Heart right ventricle (tissue), 16 donors: ENCODE data around the gene CRADD. TPM values are rescaled to one million over a fixed set of nuclear protein-coding genes. Genes with fewer than 3 reads are reported as not detected.

Source experiments
- ATAC-seq, 8 donors: fragments of 200-7000 bp; cut with Tn5 transposase; one replicate each; pipeline ENCODE4 v1.9.1; 2020; ENCODE audit warnings: mild to moderate bottlenecking in 8 of 8, moderate library complexity in 8 of 8, moderate number of reproducible peaks in 1 of 8
- DNase-seq, 2 donors: peaks; one replicate each; pipeline ENCODE4 v3.0.0-alpha.2; 2020
- H3K27ac ChIP-seq, 10 donors: fragments of 200-600 bp; sonication (generic) in 2 of 10; one replicate each; pipeline versions ENCODE4 v1.5.0 to v1.8.0; 2020 to 2022; ENCODE audit warnings: mild to moderate bottlenecking in 3 of 10
- H3K27me3 ChIP-seq, 7 donors: fragments of 200-600 bp; one replicate each; pipeline ENCODE4 v1.8.0; 2021 to 2022; ENCODE audit warnings: mild to moderate bottlenecking in 2 of 7
- H3K36me3 ChIP-seq, 9 donors: fragments of 200-600 bp; sonication (generic) in 1 of 9; one replicate each; pipeline versions ENCODE4 v1.5.0 to v1.8.0; 2020 to 2022; ENCODE audit warnings: mild to moderate bottlenecking in 2 of 9
- H3K4me1 ChIP-seq, 9 donors: fragments of 200-600 bp; sonication (generic) in 1 of 9; one replicate each; pipeline versions ENCODE4 v1.5.0 to v1.8.0; 2020 to 2022; ENCODE audit warnings: mild to moderate bottlenecking in 4 of 9
- H3K4me3 ChIP-seq, 10 donors: fragments of 200-600 bp; sonication (generic) in 2 of 10; one replicate each; pipeline versions ENCODE4 v1.5.0 to v1.8.0; 2020 to 2022; ENCODE audit warnings: mild to moderate bottlenecking in 7 of 10, moderate library complexity in 2 of 10
- H3K9me3 ChIP-seq, 11 donors: fragments of 200-600 bp in 10 of 11; sonication (generic) in 2 of 11; one replicate each; pipeline versions ENCODE4 v1.5.0 to v1.8.0; 2013 to 2022; ENCODE audit warnings: mild to moderate bottlenecking in 2 of 11, control low read depth in 1 of 11, moderate library complexity in 1 of 11
- CTCF ChIP-seq, 9 donors: fragments of 200-600 bp; sonication (generic) in 2 of 9; IDR thresholded peaks; one replicate each; pipeline versions ENCODE4 v1.5.0 to v1.8.0; 2021 to 2022; ENCODE audit warnings: antibody characterized with exemption in 9 of 9, mild to moderate bottlenecking in 5 of 9, moderate library complexity in 1 of 9
- WGBS, 2 donors: extraction: QIAGEN DNeasy Blood & Tissue Kit; methylation state at CpG; one replicate each; pipeline ENCODE4 v1.1.7; 2013; ENCODE audit warnings: inconsistent platforms in 1 of 2; 5-methylcytosine and 5-hydroxymethylcytosine counted together
- intact Hi-C, 10 donors: fragments of 100-400 bp; cut with DNase I; formaldehyde crosslinking; loops; one replicate each; pipeline versions ENCODE4 v1.11.1 to v1.14.2; 2022
- polyA plus RNA-seq, 2 donors: library from polyadenylated mRNA; stranded (reverse); fragments of 200-250 nt; gene quantifications; one replicate each; pipeline ENCODE4 v1.2.3, GENCODE V29; 2013
- total RNA-seq, 10 donors: library from RNA; stranded (reverse); fragmentation: NEBNext Ultra II Directional in 3 of 10; extraction: Animal tissue kit (Norgen Biotek cat#: 25700) in 3 of 10; gene quantifications; one replicate each; pipeline versions ENCODE4 v1.2.1 to v1.2.4, GENCODE V29; 2021 to 2023
- donor health status: Arrhythmogenic right ventricular cardiomyopathy.
- donor health status: ischemic (EF 13 %, LVEDD 7.1; RV severe dilation, severe dysfunction).
- donor health status: healthy with polysubstance abuse.
- donor health status: DM: no; HTN: yes; CAD: no.
- donor health status: DM: no; HTN: no; CAD: no.
- donor health status: ischemic (EF 25% LVEDD 6.9; RV normal size, moderate dysfunction).
- donor health status: ischemic (EF 25% LVEDD 5.7; RV mildly dilated, moderate dysfunction).
- donor health status: healthy.
- donor health status: DM: yes; HTN: yes; CAD: no.
- donor health status: Ischemic cardiomyopathy.
- donor health status: ischemic (EF 35%, LVEDD 5.7; RV mildly dilated, moderate dysfunction).
- donor health status: nonischemic (EF 11% LVEDD 7.7; RV severe dilation, severe dysfunction).
- donor health status: DM: yes; HTN: yes; CAD: no.
- donor health status: PGD.
- donor health status: ischemic (EF 29% LVEDD 5.4; RV normal size, mild dysfunction).
- donor health status: nonischemic (EF 23%, LVEDD 6.1; RV moderate dilation, normal function).

CRADD gene
- total and polyA plus RNA-seq, 12 donors = 5.0 to 80.1 (median 51.4) TPM

GRCh38 chr12:93758801-93759373 lies 81.7 kb downstream of the CRADD start:
- Histone ChIP-seq H3K4me1 (peaks cover 0 to 69% (median 49%) of the 10 kb centered on the region in 9 donors), H3K36me3 (no peaks in the 10 kb centered on the region), H3K9me3 (peaks cover 0 to 8% (median 0%) of the 10 kb centered on the region in 11 donors), H3K27me3 (no peaks in the 10 kb centered on the region), H3K4me3 (no peak overlapping the region), H3K27ac (peak overlapping the region in 3 of 10 donors; percentile 17 to 61 (median 38))
- no peak for ATAC-seq
- intact Hi-C loops = no loop called here
- no peak for DNase-seq
- TF ChIP-seq CTCF (IDR thresholded peaks at IDR 0.05) = no peak
- WGBS, 2 donors = 75 to 80% methylated on average over 1 of the region's 1 CpG

GRCh38 chr12:93759512-93760081 lies 82.4 kb downstream of the CRADD start:
- ATAC-seq (peak in 6 of 8 donors; percentile 11 to 49 (median 30)), DNase-seq (no peak)
- Histone ChIP-seq H3K27ac (peak overlapping the region in 4 of 10 donors; percentile 17 to 61 (median 40)), H3K36me3 (no peaks in the 10 kb centered on the region), H3K4me3 (no peak overlapping the region), H3K9me3 (peaks cover 0 to 2% (median 0%) of the 10 kb centered on the region in 11 donors), H3K27me3 (no peaks in the 10 kb centered on the region), H3K4me1 (peaks cover 0 to 76% (median 49%) of the 10 kb centered on the region in 9 donors)
- no peak for TF ChIP-seq CTCF (IDR thresholded peaks at IDR 0.05)
- 48 to 54% methylated on average over 2 of the region's 2 CpGs for WGBS, 2 donors
- intact Hi-C loops = loop anchor here in 8 of 10 donors (10.0 kb wide), 6 partner anchors 195 to 345 kb away; no protein-coding TSS in a partner anchor

- H3K4me1 ChIP-seq = peaks cover 0 to 82% (median 51%) of the 10 kb centered on the region in 9 donors
- intact Hi-C loops = loop anchor here in 8 of 10 donors (10.0 kb wide), 6 partner anchors 196 to 344 kb away; no protein-coding TSS in a partner anchor
- H3K27me3 ChIP-seq = no peaks in the 10 kb centered on the region
- TF ChIP-seq CTCF (IDR thresholded peaks at IDR 0.05) = no peak
- H3K4me3 ChIP-seq = no peak overlapping the region
- no peaks in the 10 kb centered on the region for H3K9me3 ChIP-seq
- no peak for DNase-seq
- no peaks in the 10 kb centered on the region for H3K36me3 ChIP-seq
- no peak for ATAC-seq
- H3K27ac ChIP-seq = peak overlapping the region in 2 of 10 donors; percentile 38 to 61
- WGBS, 2 donors = 97 to 98% methylated on average over 3 of the region's 3 CpGs
These were observed 83.2 kb downstream of the CRADD start for GRCh38 chr12:93760275-93760875.

DNA sequence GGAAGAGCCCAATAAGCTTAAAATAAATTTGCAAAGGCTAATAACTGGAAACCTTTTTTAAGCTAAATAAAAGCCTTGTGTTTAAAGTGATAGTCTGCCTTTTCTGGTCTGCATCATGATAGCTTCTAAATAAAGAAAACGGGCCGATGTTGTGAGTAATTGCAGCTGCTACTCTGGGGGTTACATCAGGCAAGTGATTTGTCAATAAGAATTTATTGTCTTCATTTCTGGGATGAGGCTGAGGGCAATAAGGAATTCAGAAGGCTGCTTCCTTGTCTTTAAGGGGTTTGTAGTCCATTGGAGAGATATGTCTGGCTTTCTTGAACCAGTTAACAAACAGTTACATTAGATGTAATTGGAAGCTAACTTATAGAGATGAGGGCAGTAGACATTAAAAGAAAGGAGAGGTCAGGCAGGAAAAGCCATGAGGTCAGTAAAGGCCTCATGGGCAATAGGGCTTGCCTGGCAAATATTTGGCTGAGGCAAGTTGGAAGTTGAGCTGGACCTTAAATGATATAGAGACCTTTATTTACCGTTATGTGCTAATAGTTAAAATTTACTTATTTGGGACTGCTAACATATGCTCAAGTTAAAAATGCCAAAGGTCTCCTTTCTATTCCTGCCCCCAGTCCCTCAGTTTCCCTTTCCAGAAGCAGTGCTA lies 85.0 kb downstream of the CRADD start:
- DNase-seq (no peak), ATAC-seq (peak in 1 of 8 donors; percentile 10)
- Histone ChIP-seq H3K36me3 (no peaks in the 10 kb centered on the region), H3K27ac (peak overlapping the region in 3 of 10 donors; percentile 5 to 45 (median 13)), H3K4me1 (peaks cover 7 to 98% (median 65%) of the 10 kb centered on the region in 9 donors), H3K27me3 (no peaks in the 10 kb centered on the region), H3K9me3 (no peaks in the 10 kb centered on the region), H3K4me3 (no peak overlapping the region)
- intact Hi-C loops = loop anchor here in 8 of 10 donors (10.0 kb wide), 6 partner anchors 197 to 343 kb away; no protein-coding TSS in a partner anchor
- 51 to 52% methylated on average over 3 of the region's 3 CpGs for whole genome bisulfite sequencing, 2 donors
- TF ChIP-seq CTCF (IDR thresholded peaks at IDR 0.05) = no peak
